Neural crest cell (in vitro differentiated cells): ENCODE results near the gene PDGFD. TPM values are rescaled to one million over a fixed set of nuclear protein-coding genes. Genes with fewer than 3 reads are reported as not detected.

Experiments used
- DNase-seq: peaks from one replicate; pipeline ENCODE4 v3.0.0; 2021; ENCODE audit warnings: low read depth, mixed read lengths, low spot score
- H3K27ac Mint-ChIP-seq: one replicate; pipeline ENCODE4 v1.8.0; 2021; ENCODE audit warnings: mild to moderate bottlenecking, mixed read lengths; ENCODE audit not compliant: unreplicated experiment
- H3K27me3 Mint-ChIP-seq: 2 replicates; pipeline ENCODE4 v1.8.0; 2021; ENCODE audit warnings: low read depth, mild to moderate bottlenecking, mixed read lengths
- H3K36me3 Mint-ChIP-seq: 2 replicates; pipeline ENCODE4 v1.8.0; 2021; ENCODE audit warnings: low read depth, mild to moderate bottlenecking, mixed read lengths
- H3K4me1 Mint-ChIP-seq: 2 replicates; pipeline ENCODE4 v1.8.0; 2021; ENCODE audit warnings: mixed read lengths
- H3K4me3 Mint-ChIP-seq: one replicate; pipeline ENCODE4 v1.8.0; 2021; ENCODE audit warnings: mild to moderate bottlenecking, mixed read lengths
- H3K9me3 Mint-ChIP-seq: 2 replicates; pipeline ENCODE4 v1.8.0; 2021; ENCODE audit warnings: mixed read lengths
- CTCF ChIP-seq: fragments of 200-600 bp; sonication (generic); conservative IDR thresholded peaks from 2 replicates; pipeline ENCODE4 v1.5.0; 2021; ENCODE audit warnings: antibody characterized with exemption, mild to moderate bottlenecking
- total RNA-seq: library from RNA; stranded (reverse); gene quantifications from 2 replicates; pipeline ENCODE4 v1.2.1, GENCODE V29; 2021

Gene PDGFD
- total RNA-seq, 1 donor from 2014 or later, result 3.4 TPM

DNA sequence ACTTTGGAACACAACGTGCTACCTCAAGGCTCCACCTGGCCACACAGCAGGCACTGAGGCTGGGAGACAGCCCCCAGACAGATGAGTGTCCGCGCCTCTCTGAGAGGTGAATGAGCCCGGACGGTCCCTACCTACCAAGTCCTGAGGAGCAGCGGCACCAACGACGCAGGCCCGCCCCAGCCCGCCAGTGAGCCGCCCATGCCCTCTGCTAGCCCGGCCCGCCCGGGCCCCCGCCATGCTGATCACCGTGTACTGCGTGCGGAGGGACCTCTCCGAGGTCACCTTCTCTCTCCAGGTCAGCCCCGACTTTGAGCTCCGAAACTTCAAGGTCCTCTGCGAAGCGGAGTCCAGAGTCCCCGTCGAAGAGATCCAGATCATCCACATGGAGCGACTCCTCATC is 127.4 kb downstream of the PDGFD start, which contains the start of gene DDI1:
DDI1 (plus strand) TSS at position 53 of the 400 bp plus-strand sequence; CDS start at position 236, 183 bp downstream.
- H3K4me1 Mint-ChIP-seq, result no peaks in the 10 kb centered on the region
- no peak for TF ChIP-seq CTCF
- no peak for DNase-seq
- peaks cover 4% of the 10 kb centered on the region for H3K9me3 Mint-ChIP-seq
- no peaks in the 10 kb centered on the region for H3K27me3 Mint-ChIP-seq
- no peak within 1 kb of the TSS for H3K4me3 Mint-ChIP-seq
- no peak within 1 kb of the TSS for H3K27ac Mint-ChIP-seq
- no peaks in the 10 kb centered on the region for H3K36me3 Mint-ChIP-seq

DNA sequence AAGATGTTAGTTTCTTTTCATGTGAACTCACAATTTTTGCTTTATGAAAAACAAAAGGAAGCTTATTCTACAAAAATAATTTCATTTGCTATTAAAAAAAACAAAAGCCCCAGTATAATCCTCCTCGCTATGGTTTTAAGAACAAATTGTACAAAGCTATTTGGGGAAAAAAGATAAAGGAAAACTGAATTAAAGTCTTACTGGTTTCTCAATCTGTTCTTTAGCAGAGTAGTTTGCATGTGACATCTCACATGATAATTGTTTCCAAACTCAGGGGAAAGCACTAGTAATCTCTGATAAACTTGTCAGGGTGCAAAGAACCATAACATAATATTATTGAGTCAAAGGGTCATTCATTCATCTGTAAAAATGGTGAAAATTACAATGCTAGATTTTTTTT is 130.4 kb downstream of the PDGFD start:
- no peaks in the 10 kb centered on the region for H3K36me3 Mint-ChIP-seq

GRCh38 chr11:104033134-104033533 is 130.8 kb downstream of the PDGFD start:
- no peak overlapping the region for H3K27ac Mint-ChIP-seq
- TF ChIP-seq CTCF, result no peak
- no peak for DNase-seq
- no peaks in the 10 kb centered on the region for H3K4me1 Mint-ChIP-seq
- H3K4me3 Mint-ChIP-seq, result no peak overlapping the region
- no peaks in the 10 kb centered on the region for H3K27me3 Mint-ChIP-seq
- peaks cover 7% of the 10 kb centered on the region for H3K9me3 Mint-ChIP-seq
- no peaks in the 10 kb centered on the region for H3K36me3 Mint-ChIP-seq

More for the DNA sequence above, 130.4 kb downstream of the PDGFD start:
- H3K4me3 Mint-ChIP-seq, result no peak overlapping the region
- no peak for DNase-seq
- no peak overlapping the region for H3K27ac Mint-ChIP-seq
- no peak for TF ChIP-seq CTCF
- H3K9me3 Mint-ChIP-seq, result peaks cover 7% of the 10 kb centered on the region
- no peaks in the 10 kb centered on the region for H3K27me3 Mint-ChIP-seq
- H3K4me1 Mint-ChIP-seq, result no peaks in the 10 kb centered on the region

- H3K36me3 Mint-ChIP-seq, result no peaks in the 10 kb centered on the region
- no peak overlapping the region for H3K27ac Mint-ChIP-seq
- DNase-seq, result no peak
- H3K9me3 Mint-ChIP-seq, result peaks cover 4% of the 10 kb centered on the region
- H3K4me1 Mint-ChIP-seq, result no peaks in the 10 kb centered on the region
- no peaks in the 10 kb centered on the region for H3K27me3 Mint-ChIP-seq
- H3K4me3 Mint-ChIP-seq, result no peak overlapping the region
- TF ChIP-seq CTCF, result no peak
These were observed 135.3 kb downstream of the PDGFD start for GRCh38 chr11:104028476-104029263.

- no peak for DNase-seq
These were observed 139.4 kb downstream of the PDGFD start for GRCh38 chr11:104024572-104024971.

More at GRCh38 chr11:104024572-104024971, 139.4 kb downstream of the PDGFD start:
- no peaks in the 10 kb centered on the region for H3K27me3 Mint-ChIP-seq
- no peak overlapping the region for H3K4me3 Mint-ChIP-seq
- H3K4me1 Mint-ChIP-seq, result no peaks in the 10 kb centered on the region
- no peaks in the 10 kb centered on the region for H3K36me3 Mint-ChIP-seq
- H3K9me3 Mint-ChIP-seq, result no peaks in the 10 kb centered on the region
- no peak for TF ChIP-seq CTCF
- no peak overlapping the region for H3K27ac Mint-ChIP-seq
